Cardiac muscle cell (in vitro differentiated cells and primary cell): ENCODE measurements around the gene RPL31. TPM values are rescaled to one million over a fixed set of nuclear protein-coding genes. Genes with fewer than 3 reads are reported as not detected.

ENCODE experiments used
- DNase-seq, 2 donors: peaks; one replicate each; pipeline versions ENCODE4 v3.0.0 to v3.0.0-alpha.2; 2010 to 2017; ENCODE audit warnings: low read depth in 1 of 2, low spot score in 1 of 2
- H3K27ac ChIP-seq: fragments of 200-600 bp; sonication (generic); 2 replicates; pipeline ENCODE4 v1.5.1; 2016
- H3K27me3 ChIP-seq: fragments of 200-600 bp; sonication (generic); 2 replicates; pipeline ENCODE4 v1.6.0; 2016; ENCODE audit warnings: control low read depth
- H3K36me3 ChIP-seq: fragments of 200-600 bp; sonication (generic); 2 replicates; pipeline ENCODE4 v1.5.1; 2016; ENCODE audit warnings: control low read depth
- H3K4me1 ChIP-seq: fragments of 200-600 bp; sonication (generic); 2 replicates; pipeline ENCODE4 v1.8.1; 2017; ENCODE audit warnings: low read depth, mild to moderate bottlenecking, mixed run types
- H3K4me3 ChIP-seq: fragments of 200-600 bp; sonication (generic); 2 replicates; pipeline ENCODE4 v1.5.1; 2016; ENCODE audit warnings: mild to moderate bottlenecking
- H3K9me3 ChIP-seq: fragments of 200-600 bp; sonication (generic); 2 replicates; pipeline ENCODE4 v1.5.1; 2017; ENCODE audit warnings: low read depth, mild to moderate bottlenecking, control low read depth
- CTCF ChIP-seq: IDR thresholded peaks from 2 replicates; pipeline ENCODE4 v1.5.1; 2012; ENCODE audit warnings: low read depth, mild to moderate bottlenecking, low read length
- polyA plus RNA-seq: library from polyadenylated mRNA; unstranded; fragments of >200 nt; fragmentation: Nextera tagmentation; extraction: Ambion mirVana; gene quantifications from 2 replicates; pipeline ENCODE4 v1.2.1, GENCODE V29; 2016
- total RNA-seq: library from RNA; depleted of rRNA; stranded (reverse); fragments of >200 nt; gene quantifications from 2 replicates; pipeline ENCODE4 v1.2.3, GENCODE V29; 2016

The RPL31 gene
- total and polyA plus RNA-seq, 2 experiments from 2014 or later: 458 to 1,385 TPM

- H3K27me3 ChIP-seq: no peaks in the 10 kb centered on the region
- H3K4me1 ChIP-seq: no peaks in the 10 kb centered on the region
- peak overlapping the region; percentile 42 for H3K27ac ChIP-seq
- no peak overlapping the region for H3K4me3 ChIP-seq
- no peak for DNase-seq
- H3K36me3 ChIP-seq: peaks cover 27% of the 10 kb centered on the region
- H3K9me3 ChIP-seq: no peaks in the 10 kb centered on the region
- TF ChIP-seq CTCF: no peak
Observed at GRCh38 chr2:101012054-101012705, 10.1 kb downstream of the RPL31 start.

- TF ChIP-seq CTCF: peak; percentile 67
- H3K4me3 ChIP-seq: no peak overlapping the region
- H3K27ac ChIP-seq: no peak overlapping the region
- no peaks in the 10 kb centered on the region for H3K9me3 ChIP-seq
- peak; percentile 58 to 59 for DNase-seq
- peaks cover 24% of the 10 kb centered on the region for H3K36me3 ChIP-seq
- no peaks in the 10 kb centered on the region for H3K4me1 ChIP-seq
- no peaks in the 10 kb centered on the region for H3K27me3 ChIP-seq
Observed at GRCh38 chr2:101012706-101013181, 10.7 kb downstream of the RPL31 start.

GRCh38 chr2:101014264-101014857 lies 12.3 kb downstream of the RPL31 start:
- no peaks in the 10 kb centered on the region for H3K4me1 ChIP-seq
- TF ChIP-seq CTCF: no peak
- H3K27me3 ChIP-seq: no peaks in the 10 kb centered on the region
- H3K36me3 ChIP-seq: peaks cover 37% of the 10 kb centered on the region
- DNase-seq: no peak
- H3K9me3 ChIP-seq: no peaks in the 10 kb centered on the region
- no peak overlapping the region for H3K27ac ChIP-seq
- H3K4me3 ChIP-seq: no peak overlapping the region

- H3K4me1 ChIP-seq: no peaks in the 10 kb centered on the region
- H3K27ac ChIP-seq: no peak overlapping the region
- H3K36me3 ChIP-seq: peaks cover 29% of the 10 kb centered on the region
- H3K9me3 ChIP-seq: no peaks in the 10 kb centered on the region
- no peak for DNase-seq
- H3K27me3 ChIP-seq: no peaks in the 10 kb centered on the region
- TF ChIP-seq CTCF: no peak
- no peak overlapping the region for H3K4me3 ChIP-seq
Observed at GRCh38 chr2:101017371-101017770, 15.3 kb downstream of the RPL31 start.

- peak overlapping the region; percentile 57 for H3K27ac ChIP-seq
- H3K4me1 ChIP-seq: no peaks in the 10 kb centered on the region
- peak in 1 of 2 donors; percentile 12 for DNase-seq
- no peaks in the 10 kb centered on the region for H3K27me3 ChIP-seq
- H3K9me3 ChIP-seq: no peaks in the 10 kb centered on the region
- peaks cover 27% of the 10 kb centered on the region for H3K36me3 ChIP-seq
- TF ChIP-seq CTCF: no peak
- H3K4me3 ChIP-seq: no peak overlapping the region
Observed at GRCh38 chr2:101018934-101019333, 16.8 kb downstream of the RPL31 start.
